Activated CD8-positive, alpha-beta memory T cell treated with anti-CD3 and anti-CD28 coated beads for 4 hours (primary cell): Measurements from ENCODE around the gene ZC3H15.
"Not testable (repeated sequence)": the region's sequence is repeated elsewhere in the genome, so short reads cannot be mapped to it uniquely, and the experiment has no call there.

Experiments used
- DNase-seq, 2 donors: peaks; one replicate each; pipeline ENCODE4 v3.0.0-alpha.2; 2020; ENCODE audit warnings: low read depth in 2 of 2

The ZC3H15 gene

GRCh38 chr2:186485871-186486650, at the start of gene ZC3H15:
Gene ZC3H15, plus strand, starts transcription at chr2:186486260. Its CDS starts 123 bp downstream, at chr2:186486383.
- DNase-seq: peak; percentile 93 to 96

- DNase-seq: no peak
Observed at GRCh38 chr2:186437719-186438118, 48.3 kb upstream of the ZC3H15 start.

- not testable (repeated sequence) for DNase-seq
Observed at GRCh38 chr2:186439673-186440095, 46.4 kb upstream of the ZC3H15 start.

- no peak for DNase-seq
Observed at GRCh38 chr2:186440506-186440905, 45.6 kb upstream of the ZC3H15 start.

- no peak for DNase-seq
Observed at GRCh38 chr2:186442885-186443284, 43.2 kb upstream of the ZC3H15 start.

GRCh38 chr2:186443851-186444250, 42.2 kb upstream of the ZC3H15 start:
- no peak for DNase-seq

GRCh38 chr2:186445506-186445905, 40.6 kb upstream of the ZC3H15 start:
- no peak for DNase-seq

GRCh38 chr2:186455613-186456012, 30.4 kb upstream of the ZC3H15 start:
- DNase-seq: no peak

GRCh38 chr2:186456941-186457340, 29.1 kb upstream of the ZC3H15 start:
- no peak for DNase-seq

GRCh38 chr2:186457908-186458307, 28.2 kb upstream of the ZC3H15 start:
- no peak for DNase-seq

GRCh38 chr2:186459009-186459408, 27.1 kb upstream of the ZC3H15 start:
- no peak for DNase-seq

GRCh38 chr2:186460465-186460864, 25.6 kb upstream of the ZC3H15 start:
- no peak for DNase-seq

- no peak for DNase-seq
Observed at GRCh38 chr2:186466743-186467142, 19.3 kb upstream of the ZC3H15 start.

GRCh38 chr2:186467421-186467820, 18.6 kb upstream of the ZC3H15 start:
- no peak for DNase-seq

- not testable (repeated sequence) for DNase-seq
Observed at GRCh38 chr2:186472722-186473493, 13.2 kb upstream of the ZC3H15 start.

GRCh38 chr2:186474239-186474638, 11.8 kb upstream of the ZC3H15 start:
- DNase-seq: not testable (repeated sequence)

GRCh38 chr2:186477790-186478189, 8.3 kb upstream of the ZC3H15 start:
- DNase-seq: no peak

- DNase-seq: no peak
Observed at GRCh38 chr2:186480991-186481390, 5.1 kb upstream of the ZC3H15 start.

GRCh38 chr2:186484062-186484735, 1.9 kb upstream of the ZC3H15 start:
- no peak for DNase-seq

- no peak for DNase-seq
Observed at GRCh38 chr2:186485576-186485870, 537 bp upstream of the ZC3H15 start.

GRCh38 chr2:186486651-186487647, 889 bp downstream of the ZC3H15 start:
- no peak for DNase-seq
